ENCODE data around the gene KIF1B. TPM values are rescaled to one million over a fixed set of nuclear protein-coding genes. Genes with fewer than 3 reads are reported as not detected.
A peak's percentile ranks its signal among the peaks of the same experiment; 100 is the strongest.

Gene KIF1B
- total and polyA plus RNA-seq, 2 donors (not counting 1 experiment from before 2014, with no cell fraction given), result 3.5 to 16.4 TPM

GRCh38 chr1:10188133-10188650 is 22.2 kb upstream of the KIF1B start:
- no peaks in the 10 kb centered on the region for H3K27me3 Mint-ChIP-seq
- no peaks in the 10 kb centered on the region for H3K9me3 Mint-ChIP-seq (ENCODE audit: insufficient read depth)
- no peak for ATAC-seq (ENCODE audit: low read depth)
- CTCF ChIA-PET, result interaction anchor here (0.7 kb wide), 1 partner anchor 32 kb away, joined by 4 read pairs; no protein-coding TSS in a partner anchor
- Histone ChIP-seq H3K27ac (ENCODE audit: low read length in 2 of 2) (no peak overlapping the region), H3K27me3 (replicated peaks in 1 of 4; ENCODE audit: control extremely low read depth in 1 of 4, control insufficient read depth in 3 of 4, insufficient read depth in 4 of 4, low read length in 3 of 4) (no peaks in the 10 kb centered on the region), H3K9ac (ENCODE audit: low read length) (no peak overlapping the region), H3K36me3 (replicated peaks in 1 of 2; ENCODE audit: control extremely low read depth in 1 of 2, control insufficient read depth in 1 of 2, extremely low read depth in 1 of 2, insufficient read depth in 2 of 2, low read length in 1 of 2) (no peaks in the 10 kb centered on the region), H4K20me1 (ENCODE audit: control insufficient read depth, insufficient read depth, low read length, poor library complexity, severe bottlenecking) (no peaks in the 10 kb centered on the region), H3K4me1 (ENCODE audit: control insufficient read depth in 2 of 2, insufficient read depth in 2 of 2, low read length in 2 of 2) (peaks cover 0 to 6% of the 10 kb centered on the region in 2 donors), H3K9me3 (ENCODE audit: control extremely low read depth in 1 of 3, control insufficient read depth in 2 of 3, insufficient read depth in 1 of 3, low read length in 2 of 3) (peaks cover 0 to 4% (median 0%) of the 10 kb centered on the region in 3 donors), H3K4me2 (replicated peaks; ENCODE audit: low read depth, low read length, poor library complexity, severe bottlenecking) (no peak overlapping the region), H3K79me2 (ENCODE audit: control insufficient read depth, insufficient read depth, low read length) (no peaks in the 10 kb centered on the region), H2AFZ (ENCODE audit: insufficient read depth, low read depth, low read length, poor library complexity, severe bottlenecking) (no peak overlapping the region), H3K4me3 (ENCODE audit: control extremely low read depth in 1 of 5, extremely low read depth in 1 of 5, insufficient read depth in 1 of 5, low read depth in 2 of 5, low read length in 4 of 5) (no peak overlapping the region)
- no peak for DNase-seq
- WGBS (ENCODE audit: insufficient coverage), result no CpG with 5 or more reads among the region's 2 CpGs
- peaks cover 5% of the 10 kb centered on the region for H3K4me1 Mint-ChIP-seq
- intact Hi-C loops (cut with micrococcal nuclease), result no loop called here
- POLR2A ChIA-PET, result no interaction called here
- H3K4me3 Mint-ChIP-seq, result no peak overlapping the region
- TF ChIP-seq CTCF (IDR thresholded peaks at IDR 0.05), result no peak
- no peak for TF ChIP-seq EZH2 (IDR thresholded peaks at IDR 0.05; ENCODE audit: borderline replicate concordance, insufficient read depth, low read depth, low read length, poor library complexity, severe bottlenecking)
- no peak overlapping the region for H3K27ac Mint-ChIP-seq

- peak overlapping the region; percentile 32 for H3K27ac Mint-ChIP-seq
- no peak overlapping the region for H3K4me3 ChIP-seq (ENCODE audit: control extremely low read depth in 1 of 5, extremely low read depth in 1 of 5, insufficient read depth in 1 of 5, low read depth in 2 of 5, low read length in 4 of 5)
- intact Hi-C loops (cut with micrococcal nuclease), result no loop called here
- ChIA-PET POLR2A (no interaction called here), CTCF (no interaction called here)
- ATAC-seq (ENCODE audit: low read depth) (peak; percentile 49), DNase-seq (peak; percentile 34)
- H3K27me3 ChIP-seq (replicated peaks in 1 of 4; ENCODE audit: control extremely low read depth in 1 of 4, control insufficient read depth in 3 of 4, insufficient read depth in 4 of 4, low read length in 3 of 4), result no peaks in the 10 kb centered on the region
- no peak overlapping the region for H3K4me2 ChIP-seq (replicated peaks; ENCODE audit: low read depth, low read length, poor library complexity, severe bottlenecking)
- no peaks in the 10 kb centered on the region for H3K79me2 ChIP-seq (ENCODE audit: control insufficient read depth, insufficient read depth, low read length)
- peaks cover 5% of the 10 kb centered on the region for H3K4me1 Mint-ChIP-seq
- peaks cover 0 to 4% (median 0%) of the 10 kb centered on the region in 3 donors for H3K9me3 ChIP-seq (ENCODE audit: control extremely low read depth in 1 of 3, control insufficient read depth in 2 of 3, insufficient read depth in 1 of 3, low read length in 2 of 3)
- peak overlapping the region; percentile 29 for H3K4me3 Mint-ChIP-seq
- H3K27me3 Mint-ChIP-seq, result peaks cover 3% of the 10 kb centered on the region
- H3K4me1 ChIP-seq (ENCODE audit: control insufficient read depth in 2 of 2, insufficient read depth in 2 of 2, low read length in 2 of 2), result peaks cover 0 to 6% of the 10 kb centered on the region in 2 donors
- WGBS (ENCODE audit: insufficient coverage), result 26% methylated on average over 3 of the region's 4 CpGs
- TF ChIP-seq EZH2 (IDR thresholded peaks at IDR 0.05; ENCODE audit: borderline replicate concordance, insufficient read depth, low read depth, low read length, poor library complexity, severe bottlenecking) (no peak), CTCF (IDR thresholded peaks at IDR 0.05) (no peak)
- no peak overlapping the region for H3K27ac ChIP-seq (ENCODE audit: low read length in 2 of 2)
- H4K20me1 ChIP-seq (ENCODE audit: control insufficient read depth, insufficient read depth, low read length, poor library complexity, severe bottlenecking), result no peaks in the 10 kb centered on the region
- H3K36me3 ChIP-seq (replicated peaks in 1 of 2; ENCODE audit: control extremely low read depth in 1 of 2, control insufficient read depth in 1 of 2, extremely low read depth in 1 of 2, insufficient read depth in 2 of 2, low read length in 1 of 2), result no peaks in the 10 kb centered on the region
- H3K9me3 Mint-ChIP-seq (ENCODE audit: insufficient read depth), result no peaks in the 10 kb centered on the region
- H2AFZ ChIP-seq (ENCODE audit: insufficient read depth, low read depth, low read length, poor library complexity, severe bottlenecking), result no peak overlapping the region
- H3K9ac ChIP-seq (ENCODE audit: low read length), result no peak overlapping the region
Measured at GRCh38 chr1:10189659-10190058, 20.7 kb upstream of the KIF1B start.

Data from B cell (primary cell).